Heart left ventricle (tissue), 13 donors: ENCODE measurements around the gene SCRN2.

ENCODE experiments used
- POLR2A ChIP-seq, 2 donors: fragments of 450-650 bp; IDR thresholded peaks; one replicate each; pipeline ENCODE4 v1.6.1; 2017; ENCODE audit warnings: antibody characterized with exemption in 2 of 2, mild to moderate bottlenecking in 2 of 2, moderate library complexity in 2 of 2
- TF ChIP-seq, protein P1 (sequence below), 12 donors: fragments of 200-600 bp; sonication (generic) in 4 of 12; IDR thresholded peaks; one replicate each; pipeline versions ENCODE4 v1.5.0 to v1.8.0; 2018 to 2022; ENCODE audit warnings: antibody characterized with exemption in 12 of 12, mild to moderate bottlenecking in 5 of 12
- donor health status: ischemic (EF 13 %, LVEDD 7.1; RV severe dilation, severe dysfunction).
- donor health status: DM: no; HTN: yes; CAD: no.
- donor health status: DM: no; HTN: no; CAD: no.
- donor health status: ischemic (EF 25% LVEDD 6.9; RV normal size, moderate dysfunction).
- donor health status: ischemic (EF 25% LVEDD 5.7; RV mildly dilated, moderate dysfunction).
- donor health status: ischemic (EF 35%, LVEDD 5.7; RV mildly dilated, moderate dysfunction).
- donor health status: nonischemic (EF 11% LVEDD 7.7; RV severe dilation, severe dysfunction).
- donor health status: DM: yes; HTN: yes; CAD: no.
- donor health status: PGD.
- donor health status: ischemic (EF 29% LVEDD 5.4; RV normal size, mild dysfunction).
- donor health status: nonischemic (EF 23%, LVEDD 6.1; RV moderate dilation, normal function).

DNA sequence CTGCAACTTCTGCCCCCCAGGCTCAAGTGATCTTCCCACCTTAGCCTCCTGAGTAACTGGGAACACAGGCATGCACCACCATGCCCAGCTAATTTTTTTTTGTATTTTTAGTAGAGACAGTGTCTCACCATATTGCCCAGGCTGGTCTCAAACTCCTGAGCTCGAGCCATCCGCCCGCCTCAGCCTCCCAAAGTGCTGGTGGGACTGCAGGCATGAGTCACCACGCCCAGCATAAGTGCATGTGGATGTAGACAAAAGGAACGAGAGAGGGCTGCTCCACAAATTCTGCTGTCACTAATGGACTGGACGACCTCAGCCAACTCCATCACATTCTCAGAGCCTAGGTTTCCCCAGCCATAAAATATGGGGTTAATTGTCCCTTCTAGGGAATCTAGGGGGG, 47.2 kb upstream of the SCRN2 start:
- TF ChIP-seq, protein P1, sequence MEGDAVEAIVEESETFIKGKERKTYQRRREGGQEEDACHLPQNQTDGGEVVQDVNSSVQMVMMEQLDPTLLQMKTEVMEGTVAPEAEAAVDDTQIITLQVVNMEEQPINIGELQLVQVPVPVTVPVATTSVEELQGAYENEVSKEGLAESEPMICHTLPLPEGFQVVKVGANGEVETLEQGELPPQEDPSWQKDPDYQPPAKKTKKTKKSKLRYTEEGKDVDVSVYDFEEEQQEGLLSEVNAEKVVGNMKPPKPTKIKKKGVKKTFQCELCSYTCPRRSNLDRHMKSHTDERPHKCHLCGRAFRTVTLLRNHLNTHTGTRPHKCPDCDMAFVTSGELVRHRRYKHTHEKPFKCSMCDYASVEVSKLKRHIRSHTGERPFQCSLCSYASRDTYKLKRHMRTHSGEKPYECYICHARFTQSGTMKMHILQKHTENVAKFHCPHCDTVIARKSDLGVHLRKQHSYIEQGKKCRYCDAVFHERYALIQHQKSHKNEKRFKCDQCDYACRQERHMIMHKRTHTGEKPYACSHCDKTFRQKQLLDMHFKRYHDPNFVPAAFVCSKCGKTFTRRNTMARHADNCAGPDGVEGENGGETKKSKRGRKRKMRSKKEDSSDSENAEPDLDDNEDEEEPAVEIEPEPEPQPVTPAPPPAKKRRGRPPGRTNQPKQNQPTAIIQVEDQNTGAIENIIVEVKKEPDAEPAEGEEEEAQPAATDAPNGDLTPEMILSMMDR (IDR thresholded peaks at IDR 0.05) = no peak
- no peak for TF ChIP-seq POLR2A (IDR thresholded peaks at IDR 0.05)
